CD4-positive, CD25-positive, alpha-beta regulatory T cell (primary cell): ENCODE results near the gene MOB1B. TPM values are rescaled to one million over a fixed set of nuclear protein-coding genes. Genes with fewer than 3 reads are reported as not detected.

Experiments
- ATAC-seq, 2 donors: fragments of 150-1000 bp; cut with Tn5 transposase; one replicate each; pipeline ENCODE4 v1.10.0; 2021; ENCODE audit warnings: low read depth in 2 of 2, moderate number of reproducible peaks in 2 of 2, moderate library complexity in 1 of 2
- DNase-seq, 3 donors: peaks; one replicate each; pipeline versions ENCODE4 v3.0.0 to v3.0.0-alpha.2; 2012 to 2022; ENCODE audit warnings: mixed read lengths in 1 of 3
- H3K27ac ChIP-seq: one replicate; pipeline ENCODE4 v1.7.0; 2013; ENCODE audit warnings: mild to moderate bottlenecking, low read length; ENCODE audit not compliant: insufficient read depth, poor library complexity, severe bottlenecking
- H3K27me3 ChIP-seq: one replicate; pipeline ENCODE4 v1.7.0; 2013; ENCODE audit warnings: low read length; ENCODE audit not compliant: control insufficient read depth, insufficient read depth
- H3K36me3 ChIP-seq: one replicate; pipeline ENCODE4 v1.7.0; 2013; ENCODE audit warnings: mild to moderate bottlenecking, low read length, moderate library complexity; ENCODE audit not compliant: control insufficient read depth, insufficient read depth
- H3K4me1 ChIP-seq: 2 replicates; pipeline ENCODE4 v1.7.0; 2013; ENCODE audit warnings: mild to moderate bottlenecking, low read length; ENCODE audit not compliant: insufficient read depth, control insufficient read depth, poor library complexity, severe bottlenecking
- H3K4me3 ChIP-seq: one replicate; pipeline ENCODE4 v1.7.0; 2013; ENCODE audit warnings: low read depth, mild to moderate bottlenecking, low read length, moderate library complexity
- H3K9me3 ChIP-seq, 2 experiments: 1 replicate in 1 of 2; 2 replicates in 1 of 2; pipeline ENCODE4 v1.7.0; 2013; ENCODE audit warnings: low read length in 2 of 2, mild to moderate bottlenecking in 1 of 2, moderate library complexity in 1 of 2; ENCODE audit not compliant: control insufficient read depth in 2 of 2
- H3K27ac Mint-ChIP-seq, 3 donors: one replicate each; pipeline ENCODE4 v1.8.0; 2020 to 2022; ENCODE audit warnings: mild to moderate bottlenecking in 3 of 3, mixed read lengths in 3 of 3, moderate library complexity in 2 of 3
- H3K27me3 Mint-ChIP-seq: one replicate; pipeline ENCODE4 v1.8.0; 2022; ENCODE audit warnings: mild to moderate bottlenecking, mixed read lengths
- H3K36me3 Mint-ChIP-seq: one replicate; pipeline ENCODE4 v1.8.0; 2020; ENCODE audit warnings: mixed read lengths
- H3K4me1 Mint-ChIP-seq, 4 donors: one replicate each; pipeline ENCODE4 v1.8.0; 2020 to 2022; ENCODE audit warnings: mixed read lengths in 4 of 4, mild to moderate bottlenecking in 1 of 4
- H3K4me3 Mint-ChIP-seq, 4 donors: one replicate each; pipeline ENCODE4 v1.8.0; 2020 to 2022; ENCODE audit warnings: mild to moderate bottlenecking in 4 of 4, mixed read lengths in 4 of 4, moderate library complexity in 3 of 4
- H3K9me3 Mint-ChIP-seq, 7 donors: one replicate each; pipeline ENCODE4 v1.8.0; 2020 to 2022; ENCODE audit warnings: mixed read lengths in 7 of 7, mild to moderate bottlenecking in 3 of 7, moderate library complexity in 2 of 7
- polyA plus RNA-seq, 4 donors: library from polyadenylated mRNA; unstranded; fragments of 300-500 nt; fragmentation: Illumina TruSeq; gene quantifications; one replicate each; pipeline ENCODE4 v1.2.3, GENCODE V29; 2021
- total RNA-seq: library from RNA; stranded (reverse); gene quantifications from one replicate; pipeline ENCODE4 v1.2.3, GENCODE V29; 2022

The MOB1B gene
- total and polyA plus RNA-seq, 5 donors from 2014 or later: 0.96 to 17.7 (median 1.3) TPM

DNA sequence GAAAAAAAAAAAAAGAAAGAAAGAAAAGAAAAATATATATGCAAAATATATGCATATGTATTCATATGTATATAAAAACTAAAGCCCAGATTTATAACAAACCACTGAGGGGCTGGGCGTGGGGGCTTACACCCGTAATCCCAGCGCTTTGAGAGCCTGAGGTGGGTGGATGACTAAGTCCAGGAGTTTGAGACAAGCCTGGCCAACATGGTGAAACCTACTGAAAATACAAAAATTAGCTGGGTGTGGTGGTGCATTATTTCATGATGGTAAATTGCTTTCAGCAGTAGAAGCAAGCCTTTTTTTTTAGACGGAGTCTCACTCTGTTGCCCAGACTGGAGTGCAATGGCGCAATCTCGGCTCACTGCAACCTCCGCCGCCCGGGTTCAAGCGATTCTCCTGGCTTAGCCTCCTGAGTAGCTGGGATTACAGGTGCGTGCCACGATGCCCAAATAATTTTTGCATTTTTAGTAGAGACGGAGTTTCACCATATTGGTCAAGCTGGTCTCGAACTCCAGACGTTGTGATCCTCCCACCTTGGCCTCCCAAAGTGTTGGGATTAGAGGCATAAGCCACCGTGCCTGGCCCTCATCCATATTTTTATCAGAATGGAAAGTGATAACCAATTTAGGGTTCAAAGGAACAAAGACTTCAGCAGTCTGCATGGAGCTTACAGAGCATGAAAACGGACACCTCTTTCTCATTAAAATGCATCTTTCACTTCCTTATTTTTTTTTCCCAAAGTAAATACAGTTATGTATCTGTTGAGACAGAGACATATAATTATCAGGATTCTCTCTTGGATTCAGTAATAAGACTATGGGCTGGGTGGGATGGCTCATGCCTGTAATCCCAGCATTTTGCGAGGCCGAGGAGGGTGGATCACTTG, 27.7 kb upstream of the MOB1B start:
- DNase-seq: no peak
- peaks cover 0 to 2% (median 0%) of the 10 kb centered on the region in 4 donors for H3K4me1 Mint-ChIP-seq
- no peak overlapping the region for H3K4me3 Mint-ChIP-seq
- Histone ChIP-seq H3K36me3 (no peaks in the 10 kb centered on the region), H3K4me1 (no peaks in the 10 kb centered on the region), H3K27me3 (no peaks in the 10 kb centered on the region), H3K9me3 (no peaks in the 10 kb centered on the region), H3K4me3 (no peak overlapping the region), H3K27ac (no peak overlapping the region)
- H3K9me3 Mint-ChIP-seq: peaks cover 0 to 1% (median 0%) of the 10 kb centered on the region in 7 donors
- ATAC-seq: no peak
- H3K27ac Mint-ChIP-seq: no peak overlapping the region
- H3K27me3 Mint-ChIP-seq: peaks cover 28% of the 10 kb centered on the region
- no peaks in the 10 kb centered on the region for H3K36me3 Mint-ChIP-seq

DNA sequence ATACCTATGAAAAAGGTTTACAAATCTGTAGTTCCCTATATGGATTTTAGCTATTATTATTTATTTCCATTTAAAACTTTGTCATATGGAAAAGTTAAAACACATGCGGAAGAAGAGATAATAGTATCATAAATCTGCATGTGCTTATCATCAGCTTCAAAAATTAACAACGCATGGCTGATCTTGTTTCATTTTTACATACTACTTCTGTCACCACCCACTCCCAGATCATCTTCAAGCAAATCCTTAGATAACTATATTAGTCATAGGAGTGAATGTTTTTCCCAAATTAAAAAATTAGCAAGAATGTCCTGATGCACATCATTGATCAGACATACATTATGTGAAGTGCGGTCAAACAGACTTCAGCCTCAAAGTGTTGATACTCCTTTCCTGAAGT, 24.6 kb upstream of the MOB1B start:
- ATAC-seq: no peak

DNA sequence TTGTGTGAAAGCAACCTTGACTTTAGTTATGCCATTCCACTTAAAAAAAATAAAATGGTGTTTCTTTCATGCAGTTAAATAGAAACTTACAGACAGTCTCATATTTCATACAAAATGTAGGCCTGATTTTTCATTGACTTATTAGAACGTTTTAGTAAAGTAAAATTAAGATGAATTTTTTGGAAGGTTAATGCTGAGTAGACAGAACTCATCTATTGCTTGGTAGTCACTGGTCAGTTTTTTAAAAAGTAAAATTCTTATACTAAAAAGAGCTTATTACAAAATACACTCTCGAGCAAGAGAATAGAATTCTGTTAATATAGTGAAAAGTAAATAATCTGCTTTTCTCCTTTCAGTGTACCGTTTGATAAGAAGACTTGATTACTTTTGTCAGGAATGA, 21.4 kb upstream of the MOB1B start:
- Mint-ChIP-seq H3K9me3 (no peaks in the 10 kb centered on the region), H3K27ac (no peak overlapping the region), H3K27me3 (peaks cover 21% of the 10 kb centered on the region), H3K4me3 (no peak overlapping the region), H3K36me3 (no peaks in the 10 kb centered on the region), H3K4me1 (no peaks in the 10 kb centered on the region)
- no peaks in the 10 kb centered on the region for H3K4me1 ChIP-seq
- H3K9me3 ChIP-seq: no peaks in the 10 kb centered on the region
- H3K36me3 ChIP-seq: no peaks in the 10 kb centered on the region
- no peaks in the 10 kb centered on the region for H3K27me3 ChIP-seq
- no peak overlapping the region for H3K4me3 ChIP-seq
- ATAC-seq (no peak), DNase-seq (no peak)
- no peak overlapping the region for H3K27ac ChIP-seq

More for the DNA sequence above, 24.6 kb upstream of the MOB1B start:
- Mint-ChIP-seq H3K4me1 (no peaks in the 10 kb centered on the region), H3K36me3 (no peaks in the 10 kb centered on the region), H3K27me3 (peaks cover 25% of the 10 kb centered on the region), H3K9me3 (no peaks in the 10 kb centered on the region), H3K4me3 (no peak overlapping the region), H3K27ac (no peak overlapping the region)
- DNase-seq: no peak
- Histone ChIP-seq H3K27me3 (no peaks in the 10 kb centered on the region), H3K4me1 (no peaks in the 10 kb centered on the region), H3K36me3 (no peaks in the 10 kb centered on the region), H3K9me3 (no peaks in the 10 kb centered on the region), H3K27ac (no peak overlapping the region), H3K4me3 (no peak overlapping the region)

DNA sequence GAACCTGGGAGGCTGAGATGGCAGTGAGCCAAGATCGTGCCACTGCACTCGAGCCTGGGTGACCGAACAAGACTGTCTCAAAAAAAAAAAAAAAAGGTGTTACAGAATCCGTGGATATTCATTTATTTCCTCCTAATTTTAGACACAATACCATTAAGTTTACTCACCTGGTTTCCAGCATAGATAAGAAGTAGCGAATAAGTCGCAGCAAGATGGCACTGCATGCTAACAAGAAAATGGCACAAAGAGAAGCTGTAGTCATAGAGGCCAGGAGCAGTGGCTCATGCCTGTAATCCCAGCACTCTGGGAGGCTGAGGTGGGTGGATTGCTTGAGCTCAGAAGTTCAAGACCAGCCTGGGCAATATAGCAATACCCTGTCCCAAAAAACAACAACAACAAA, 17.0 kb upstream of the MOB1B start:
- Histone ChIP-seq H3K9me3 (no peaks in the 10 kb centered on the region), H3K36me3 (no peaks in the 10 kb centered on the region), H3K4me3 (no peak overlapping the region), H3K27me3 (no peaks in the 10 kb centered on the region), H3K4me1 (no peaks in the 10 kb centered on the region), H3K27ac (no peak overlapping the region)
- no peaks in the 10 kb centered on the region for H3K36me3 Mint-ChIP-seq
- DNase-seq (no peak), ATAC-seq (no peak)
- peaks cover 24% of the 10 kb centered on the region for H3K27me3 Mint-ChIP-seq
- no peaks in the 10 kb centered on the region for H3K9me3 Mint-ChIP-seq
- H3K27ac Mint-ChIP-seq: no peak overlapping the region
- H3K4me3 Mint-ChIP-seq: no peak overlapping the region
- no peaks in the 10 kb centered on the region for H3K4me1 Mint-ChIP-seq

DNA sequence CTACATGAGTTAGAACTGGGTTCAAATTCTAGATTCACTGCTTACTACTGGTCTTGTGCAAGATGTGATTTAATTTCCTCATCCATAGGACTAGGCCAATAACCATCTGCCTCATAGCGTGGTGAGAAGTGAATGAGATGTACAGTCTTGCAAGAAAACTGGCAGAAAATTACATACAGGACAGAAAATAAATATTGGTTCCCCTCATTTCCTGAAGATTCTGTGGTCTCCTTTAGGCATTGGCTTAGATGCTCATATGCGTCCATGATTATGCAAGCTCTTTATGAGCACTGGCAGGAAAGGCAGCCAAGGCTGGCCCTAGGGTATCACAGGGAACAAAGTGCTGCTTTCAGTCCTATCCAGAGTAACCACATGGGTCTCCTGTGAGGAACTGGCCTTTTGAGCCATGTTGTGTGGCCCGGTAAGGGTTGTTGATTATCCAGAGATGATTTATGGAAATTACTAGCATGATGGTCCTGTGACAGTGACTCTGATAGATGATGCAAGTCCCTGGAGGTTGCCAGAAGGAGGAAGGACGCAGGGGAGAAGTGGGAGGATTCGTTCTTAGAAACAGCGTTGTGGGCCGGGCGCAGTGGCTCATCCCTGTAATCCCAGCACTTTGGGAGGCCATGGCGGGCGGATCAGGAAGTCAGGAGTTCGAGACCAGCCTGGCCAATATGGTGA, 9.9 kb upstream of the MOB1B start:
- H3K4me3 ChIP-seq: no peak overlapping the region
- no peaks in the 10 kb centered on the region for H3K9me3 ChIP-seq
- H3K4me1 ChIP-seq: no peaks in the 10 kb centered on the region
- no peaks in the 10 kb centered on the region for H3K36me3 Mint-ChIP-seq
- ATAC-seq (no peak), DNase-seq (no peak)
- no peaks in the 10 kb centered on the region for H3K36me3 ChIP-seq
- no peaks in the 10 kb centered on the region for H3K9me3 Mint-ChIP-seq
- H3K4me1 Mint-ChIP-seq: no peaks in the 10 kb centered on the region
- no peak overlapping the region for H3K27ac Mint-ChIP-seq
- H3K27me3 Mint-ChIP-seq: peaks cover 14% of the 10 kb centered on the region
- H3K27ac ChIP-seq: no peak overlapping the region
- no peak overlapping the region for H3K4me3 Mint-ChIP-seq
- H3K27me3 ChIP-seq: no peaks in the 10 kb centered on the region

DNA sequence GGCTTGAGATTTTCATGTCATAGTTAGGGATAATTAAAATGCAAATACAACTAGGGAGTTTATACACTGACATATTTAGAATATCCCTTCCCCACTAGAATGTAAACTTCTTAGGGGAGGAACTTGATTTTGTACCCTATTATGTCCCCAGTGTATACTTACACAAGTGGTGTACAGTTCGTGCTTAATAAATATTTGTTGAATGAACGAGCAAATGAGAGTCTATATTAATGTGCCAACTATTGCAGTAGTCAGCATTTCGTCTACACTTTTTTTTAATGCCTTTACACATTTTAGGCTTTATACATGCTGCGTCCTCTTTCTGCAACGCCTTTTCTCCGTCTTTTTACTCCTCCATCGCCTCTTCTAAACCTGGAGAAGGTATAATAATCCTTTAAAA, 8.4 kb upstream of the MOB1B start:
- Histone ChIP-seq H3K4me1 (no peaks in the 10 kb centered on the region), H3K27ac (no peak overlapping the region), H3K36me3 (no peaks in the 10 kb centered on the region), H3K9me3 (no peaks in the 10 kb centered on the region), H3K4me3 (no peak overlapping the region), H3K27me3 (no peaks in the 10 kb centered on the region)
- Mint-ChIP-seq H3K36me3 (no peaks in the 10 kb centered on the region), H3K4me1 (no peaks in the 10 kb centered on the region), H3K4me3 (no peak overlapping the region), H3K27me3 (peaks cover 9% of the 10 kb centered on the region), H3K27ac (no peak overlapping the region), H3K9me3 (no peaks in the 10 kb centered on the region)
- DNase-seq (no peak), ATAC-seq (no peak)

DNA sequence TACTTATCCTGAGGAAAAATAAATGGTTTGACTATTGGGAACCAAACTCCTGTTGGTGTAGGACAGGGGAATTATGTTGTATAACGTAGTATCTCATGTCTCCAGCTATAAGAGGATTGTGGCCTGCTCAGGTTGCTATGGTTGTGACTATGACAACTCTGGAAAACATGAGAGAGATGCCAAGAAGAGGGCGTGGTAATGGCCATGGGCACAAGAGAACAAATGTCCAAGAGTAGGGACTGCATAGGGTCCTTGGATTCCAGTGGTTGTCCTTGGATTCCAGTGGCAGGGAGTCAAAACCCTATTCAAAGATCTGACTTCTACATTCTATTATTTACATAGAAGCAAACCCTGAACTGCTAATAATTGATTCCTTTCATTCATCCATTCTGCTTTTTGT, 6.8 kb upstream of the MOB1B start:
- Mint-ChIP-seq H3K4me3 (no peak overlapping the region), H3K27ac (no peak overlapping the region), H3K9me3 (no peaks in the 10 kb centered on the region), H3K27me3 (peaks cover 4% of the 10 kb centered on the region), H3K4me1 (peaks cover 0 to 8% (median 0%) of the 10 kb centered on the region in 4 donors), H3K36me3 (no peaks in the 10 kb centered on the region)
- Histone ChIP-seq H3K9me3 (no peaks in the 10 kb centered on the region), H3K27me3 (no peaks in the 10 kb centered on the region), H3K27ac (no peak overlapping the region), H3K4me3 (no peak overlapping the region), H3K36me3 (no peaks in the 10 kb centered on the region), H3K4me1 (no peaks in the 10 kb centered on the region)
- no peak for ATAC-seq
- no peak for DNase-seq
